Retina (tissue), 1 donor: ENCODE results near the gene RNF152.
"Not testable (repeated sequence)": the region's sequence is repeated elsewhere in the genome, so short reads cannot be mapped to it uniquely, and the experiment has no call there.

Experiments used
- DNase-seq: peaks from one replicate; pipeline ENCODE4 v3.0.0-alpha.2; 2016

The RNF152 gene

DNA sequence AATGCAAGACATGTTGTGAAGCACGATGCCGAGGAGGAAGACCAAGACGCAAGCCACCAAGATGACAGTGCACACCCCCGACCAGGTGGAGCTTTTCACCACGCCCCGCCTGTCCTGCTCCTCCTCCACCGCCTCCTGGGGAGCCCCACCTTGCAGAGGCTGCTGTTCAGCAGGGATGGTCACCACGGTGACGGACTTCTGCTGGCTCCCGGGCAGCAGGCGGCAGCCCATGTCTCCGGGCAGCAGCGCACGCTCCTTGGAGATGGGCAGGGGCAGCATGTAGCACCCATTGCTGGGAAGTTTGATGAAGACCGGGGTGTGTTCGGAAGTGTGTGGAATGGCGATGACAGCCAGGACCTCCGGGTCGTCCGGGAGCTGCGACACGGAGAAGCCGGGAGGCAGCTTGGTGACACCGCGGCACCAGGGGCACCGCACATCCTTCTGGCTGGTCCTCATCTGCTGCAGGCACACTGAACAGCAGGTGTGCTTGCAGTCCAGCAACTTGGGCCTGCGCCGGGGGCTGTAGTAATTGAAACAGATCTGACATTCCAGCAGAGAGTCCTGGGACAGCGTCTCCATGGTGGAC, 76.8 kb downstream of the RNF152 start:
- DNase-seq: no peak

DNA sequence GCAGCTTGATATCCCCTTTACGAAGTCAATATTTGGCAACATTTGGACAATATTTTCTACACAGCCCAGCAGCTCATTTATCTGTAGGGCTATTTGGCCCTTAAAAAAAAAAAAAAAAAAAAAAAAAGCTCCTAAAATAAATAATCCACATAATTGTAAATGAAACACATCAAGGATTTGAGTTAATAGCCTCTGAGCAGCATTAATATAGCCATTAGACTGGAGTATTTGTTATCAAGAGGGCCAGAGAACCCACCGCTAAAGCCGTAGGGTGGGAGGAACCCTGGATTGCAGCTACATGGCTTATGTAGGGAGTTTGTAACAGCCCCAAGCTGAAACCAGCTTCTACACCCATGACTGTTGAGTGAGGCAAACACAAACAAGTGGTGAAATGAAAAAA, 84.5 kb downstream of the RNF152 start:
- no peak for DNase-seq

DNA sequence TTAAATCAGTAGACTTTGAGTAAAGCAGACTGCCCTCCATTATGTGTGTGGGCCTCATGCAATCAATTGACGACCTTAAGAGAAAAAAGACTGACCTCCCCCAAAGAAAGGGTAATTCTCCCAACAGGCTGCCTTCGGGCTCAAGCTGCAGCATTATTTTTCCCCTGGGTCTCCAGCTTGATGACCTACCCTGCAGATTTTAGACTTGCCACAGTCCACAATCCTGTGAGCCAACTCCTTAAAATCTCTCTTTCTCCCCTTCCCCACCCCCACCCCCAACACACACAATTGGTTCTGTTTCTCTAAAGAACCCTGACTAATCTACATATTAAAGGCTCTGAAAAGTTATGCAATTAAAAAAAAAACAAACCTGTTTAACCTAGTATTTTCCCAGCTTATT, 89.4 kb downstream of the RNF152 start:
- no peak for DNase-seq

DNA sequence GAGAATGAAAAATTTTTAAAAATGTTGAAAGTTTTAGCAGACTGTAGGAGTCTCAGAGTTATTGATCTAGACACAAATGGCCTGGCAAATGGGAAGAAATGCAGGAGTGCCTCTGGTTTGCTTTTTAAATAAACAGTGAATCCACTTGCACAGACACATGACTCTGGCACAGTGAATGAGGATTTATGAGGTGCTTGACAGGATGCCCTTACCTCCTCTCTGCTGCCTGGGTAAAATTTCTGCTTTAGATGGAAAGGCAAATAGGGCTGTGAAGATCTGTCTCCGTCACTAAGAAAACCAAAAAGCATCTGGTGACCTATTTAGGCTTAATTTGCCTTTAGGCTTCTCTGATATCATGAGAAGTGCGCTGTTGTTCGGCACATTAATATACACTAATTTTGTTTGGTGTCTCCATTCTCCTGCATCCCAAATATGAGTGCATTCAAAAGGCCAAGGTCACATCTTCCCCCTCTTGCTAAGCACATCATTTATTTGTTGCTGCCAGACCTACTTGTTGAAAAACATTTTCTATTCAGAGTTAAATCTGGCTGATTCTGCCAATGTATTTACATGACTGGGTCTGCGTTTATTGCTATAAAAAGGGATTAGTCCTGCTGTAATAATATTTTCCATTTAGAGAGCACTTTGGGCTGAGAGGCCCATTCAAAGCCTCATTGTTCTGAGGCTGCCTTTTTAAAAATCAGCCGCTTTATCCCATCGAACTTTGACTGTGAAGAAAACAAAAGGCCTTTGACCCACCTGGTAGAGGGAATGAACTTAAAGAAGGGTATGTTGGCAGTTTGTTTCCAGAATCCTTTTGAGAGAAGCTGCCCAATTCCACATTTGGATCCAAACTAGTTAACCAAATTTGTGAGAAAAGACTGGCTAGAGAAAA, 94.9 kb downstream of the RNF152 start:
- DNase-seq: no peak

DNA sequence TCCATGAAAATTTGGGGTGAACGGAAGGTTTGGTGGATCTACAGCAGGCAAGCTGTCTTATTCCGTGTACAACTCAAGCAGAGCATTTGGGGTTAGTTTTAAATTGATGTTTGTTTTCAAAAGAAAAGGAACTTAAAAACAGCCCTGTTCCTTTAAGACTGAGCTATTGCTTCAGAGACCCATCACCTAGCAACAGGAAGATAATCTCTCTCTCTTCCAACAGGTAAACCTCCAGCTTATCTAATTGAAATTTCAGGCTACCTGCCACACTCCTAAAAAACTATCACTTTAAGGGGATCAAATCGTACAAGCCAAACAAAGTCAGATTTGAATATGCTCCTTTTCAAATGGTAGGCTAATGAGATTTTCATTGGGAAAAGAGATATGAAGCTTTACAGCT, 101.8 kb downstream of the RNF152 start:
- no peak for DNase-seq

DNA sequence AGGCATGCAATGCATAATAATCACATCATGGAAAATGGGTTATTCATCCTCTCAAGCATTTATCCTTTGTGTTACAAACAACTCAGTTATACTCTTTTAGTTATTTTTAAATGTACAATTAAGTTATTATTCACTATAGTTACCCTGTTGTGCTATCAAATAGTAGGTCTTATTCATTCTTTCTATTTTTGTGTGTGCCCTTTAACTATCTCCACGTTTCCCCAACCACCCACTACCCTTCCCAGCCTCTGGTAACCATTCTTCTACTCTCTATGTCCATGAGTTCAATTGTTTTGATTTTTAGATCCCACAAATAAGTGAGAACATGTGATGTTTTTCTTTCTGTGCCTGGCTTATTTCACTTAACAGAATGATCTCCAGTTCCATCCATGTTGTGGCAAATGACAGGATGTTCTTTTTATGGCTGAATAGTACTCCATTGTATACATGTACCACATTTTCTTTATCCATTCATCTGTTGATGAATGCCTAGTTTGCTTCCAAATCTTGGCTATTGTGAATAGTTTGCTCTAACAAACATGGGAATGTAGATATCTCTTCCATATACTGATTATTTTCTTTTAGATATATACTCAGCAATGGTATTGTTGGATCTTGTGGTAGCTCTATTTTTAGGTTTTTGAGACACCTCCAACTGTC, 105.7 kb downstream of the RNF152 start:
- not testable (repeated sequence) for DNase-seq

DNA sequence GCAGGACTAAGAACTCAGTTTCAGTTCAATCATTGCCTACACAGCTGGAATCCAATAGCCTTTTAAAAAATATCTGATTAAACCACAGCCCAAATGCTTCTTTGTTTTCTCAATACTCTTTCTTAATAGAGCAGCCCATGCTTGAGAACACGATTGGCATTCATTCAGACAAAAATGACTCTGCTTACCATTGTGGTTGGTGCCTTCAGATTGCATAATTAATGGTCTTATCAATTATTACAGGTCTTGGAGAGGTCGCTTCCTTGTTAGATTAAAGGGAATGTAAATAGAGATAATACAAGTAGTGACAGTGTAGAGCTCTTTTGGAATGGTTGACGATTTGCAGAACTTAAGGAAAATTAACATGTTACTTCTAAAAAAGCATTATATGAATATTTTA, 107.2 kb downstream of the RNF152 start:
- no peak for DNase-seq

DNA sequence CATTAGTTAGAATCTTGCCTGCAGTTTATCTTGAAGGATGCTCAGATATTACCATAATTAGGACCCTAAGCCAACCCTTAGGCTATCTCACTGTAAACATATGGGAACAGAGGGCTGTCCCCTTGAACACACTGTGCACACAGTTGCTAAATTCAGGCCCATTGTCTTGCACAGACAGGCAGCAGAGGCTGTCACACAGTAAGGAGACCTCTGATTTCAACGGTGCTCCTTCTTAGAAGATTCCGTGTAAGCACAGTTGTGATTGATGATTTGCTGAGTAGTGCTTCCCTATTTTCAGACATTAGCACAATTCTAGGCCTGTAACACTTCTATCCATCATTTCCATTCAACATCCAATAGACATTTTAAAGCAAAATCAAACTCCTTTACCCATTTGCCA, 108.0 kb downstream of the RNF152 start:
- no peak for DNase-seq

DNA sequence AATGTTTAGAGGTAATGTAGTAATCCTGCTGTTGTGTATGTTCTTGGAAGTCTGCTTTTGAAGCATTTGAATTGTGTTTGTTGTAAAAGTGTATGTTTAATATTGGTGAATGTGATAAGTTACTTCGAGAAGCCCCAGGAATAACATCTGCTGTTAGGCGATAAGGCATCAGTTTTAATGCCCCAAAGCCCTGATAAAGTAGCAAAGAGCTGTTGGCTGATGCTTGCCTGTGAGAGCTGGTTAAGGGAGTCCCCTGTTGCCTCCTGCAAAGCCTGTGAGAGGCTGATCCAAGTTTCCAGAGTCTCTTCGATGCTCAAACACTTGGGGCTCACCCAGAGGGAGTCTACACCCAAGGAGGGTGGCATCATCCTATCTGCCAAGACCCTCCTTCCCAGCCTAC, 110.3 kb downstream of the RNF152 start:
- no peak for DNase-seq

DNA sequence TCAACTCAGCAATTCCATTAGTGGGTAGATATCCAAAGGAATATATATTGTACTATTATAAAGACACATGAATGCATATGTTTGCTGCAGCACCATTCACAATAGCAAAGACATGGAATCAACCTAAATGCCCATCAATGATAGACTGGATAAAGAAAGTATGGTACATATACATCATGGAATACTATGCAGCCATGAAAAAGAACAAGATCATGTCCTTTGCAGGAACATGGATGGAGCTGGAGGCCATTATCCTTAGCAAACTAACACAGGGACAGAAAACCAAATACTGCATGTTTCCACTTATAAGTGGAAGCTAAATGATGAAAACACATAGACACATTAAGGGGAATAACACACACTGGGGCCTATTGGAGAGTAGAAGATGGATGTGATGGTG, 116.6 kb downstream of the RNF152 start:
- DNase-seq: not testable (repeated sequence)

DNA sequence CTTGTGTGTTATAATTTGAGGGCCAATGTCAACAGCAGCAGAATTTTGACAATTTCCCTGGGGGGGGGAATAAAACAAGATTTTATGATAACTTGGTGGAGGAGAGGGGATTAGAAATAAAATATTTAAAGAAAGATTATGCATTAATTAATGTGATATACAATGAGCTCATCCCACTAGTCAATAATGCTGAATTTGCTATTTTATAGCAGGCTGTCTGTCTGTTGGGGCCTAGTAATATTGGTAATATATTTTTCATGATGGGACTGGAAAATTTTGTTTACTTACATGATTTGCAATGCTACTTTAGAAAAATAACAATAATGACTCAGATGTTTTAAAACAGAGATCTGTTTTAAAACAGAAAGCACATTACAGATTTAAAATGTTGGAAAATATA, 118.0 kb downstream of the RNF152 start:
- no peak for DNase-seq

DNA sequence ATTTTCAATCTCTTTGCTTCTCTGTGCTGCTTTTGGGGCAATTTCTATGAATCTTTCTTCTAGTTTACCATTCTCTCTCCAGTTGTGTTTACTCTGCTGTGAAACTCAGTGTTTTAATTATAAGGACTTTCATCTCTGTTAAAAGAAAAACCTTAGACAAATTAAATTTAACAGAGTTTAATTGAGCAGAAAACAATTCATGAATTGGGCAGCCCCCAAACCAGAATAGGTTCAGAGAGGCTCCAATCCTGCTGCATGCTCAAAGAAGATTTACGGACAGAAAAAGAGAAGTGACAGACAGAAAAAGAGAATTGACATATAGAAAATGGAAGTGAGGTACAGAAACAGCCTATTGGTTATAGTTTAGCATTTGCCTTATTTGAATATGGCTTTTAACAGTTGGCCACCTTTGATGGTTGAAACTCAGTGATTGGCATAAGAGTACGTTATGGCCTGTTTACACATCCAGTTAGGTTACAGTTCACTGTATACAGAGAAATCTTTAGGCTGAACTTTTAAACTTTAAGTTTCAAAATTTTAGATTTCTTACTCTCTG, 120.4 kb downstream of the RNF152 start:
- no peak for DNase-seq

DNA sequence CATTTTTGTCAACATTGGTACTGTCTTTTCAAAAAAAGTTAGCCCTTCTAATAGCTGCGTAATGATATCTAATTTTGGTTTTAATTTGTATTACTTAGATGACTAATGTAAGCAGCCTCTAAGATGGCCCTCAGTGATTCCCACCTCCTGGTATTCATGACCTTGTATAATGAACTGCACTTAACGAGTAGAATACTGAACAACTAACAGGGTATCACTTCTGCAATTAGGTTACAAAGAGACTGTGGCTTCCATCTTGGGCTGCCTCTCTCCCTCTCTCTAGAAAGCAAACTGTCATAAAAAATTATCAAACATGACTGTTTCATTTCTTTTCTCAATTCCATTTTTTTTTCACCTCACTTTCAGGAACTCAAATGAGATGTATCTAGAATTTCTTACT, 120.9 kb downstream of the RNF152 start:
- DNase-seq: no peak

DNA sequence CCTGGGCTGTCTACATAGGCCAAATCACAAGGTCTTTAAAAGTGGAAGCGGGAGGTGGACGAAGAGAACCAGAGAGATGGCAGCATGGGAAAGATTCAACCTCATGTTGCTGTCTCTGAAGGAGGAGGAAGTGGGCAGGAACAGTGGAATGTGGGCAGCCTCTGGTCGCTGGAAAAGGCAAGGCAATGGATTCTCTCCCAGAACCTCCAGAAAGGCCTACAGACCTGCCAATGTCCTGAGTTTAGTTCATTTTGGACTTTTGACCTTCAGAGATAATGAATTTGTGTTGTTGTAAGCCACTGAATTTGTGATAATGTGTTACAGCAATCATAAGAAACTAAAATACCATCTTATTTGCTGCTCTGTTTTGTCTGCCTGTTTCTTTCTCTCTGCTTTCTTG, 122.5 kb downstream of the RNF152 start:
- DNase-seq: no peak

DNA sequence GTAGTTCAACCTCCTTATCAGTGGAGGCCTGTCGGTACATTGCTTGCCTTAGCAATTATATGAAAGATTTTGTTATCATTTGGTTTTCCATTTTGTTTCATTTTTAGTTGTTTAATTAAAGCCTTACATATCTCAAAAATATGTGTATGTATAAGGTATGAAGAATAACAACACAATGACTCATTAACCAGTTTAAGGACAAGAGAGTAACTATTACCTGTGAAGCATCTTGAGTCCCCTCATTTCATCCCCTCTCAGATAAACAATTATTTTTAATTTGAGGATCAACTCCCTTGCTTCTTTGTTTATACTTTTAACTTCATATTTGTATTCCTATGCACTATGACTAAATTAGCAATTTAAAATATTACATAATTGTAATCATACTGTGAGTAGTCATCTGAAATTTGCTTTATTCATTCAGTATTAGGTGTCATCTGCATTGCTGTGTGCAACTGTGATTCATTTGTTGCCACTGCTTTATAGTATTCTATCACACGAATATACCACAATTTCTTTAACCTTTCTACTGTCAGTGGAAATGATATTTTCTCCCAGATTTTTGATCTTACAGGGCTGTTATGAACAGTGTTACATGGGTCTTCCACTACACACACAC, 126.4 kb downstream of the RNF152 start:
- DNase-seq: no peak

DNA sequence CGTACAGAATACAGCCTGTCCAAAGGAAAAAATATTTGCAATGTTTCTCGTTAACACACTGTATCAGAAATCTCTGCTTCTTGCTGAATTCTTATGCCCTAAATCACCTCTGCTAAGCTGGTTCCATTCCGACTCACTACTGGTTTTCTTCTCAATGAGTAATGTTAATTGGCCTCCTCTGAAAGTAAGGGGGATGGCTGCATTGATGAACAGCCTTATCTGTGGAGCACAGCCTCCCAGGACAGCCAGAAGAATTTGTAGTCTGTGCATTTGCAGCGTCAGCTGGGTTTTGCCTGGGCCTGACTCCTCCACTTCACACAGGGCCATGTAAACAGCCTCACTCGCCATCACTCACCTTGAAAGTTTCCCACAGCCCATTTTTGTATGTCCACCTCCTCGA, 127.7 kb downstream of the RNF152 start:
- DNase-seq: no peak

DNA sequence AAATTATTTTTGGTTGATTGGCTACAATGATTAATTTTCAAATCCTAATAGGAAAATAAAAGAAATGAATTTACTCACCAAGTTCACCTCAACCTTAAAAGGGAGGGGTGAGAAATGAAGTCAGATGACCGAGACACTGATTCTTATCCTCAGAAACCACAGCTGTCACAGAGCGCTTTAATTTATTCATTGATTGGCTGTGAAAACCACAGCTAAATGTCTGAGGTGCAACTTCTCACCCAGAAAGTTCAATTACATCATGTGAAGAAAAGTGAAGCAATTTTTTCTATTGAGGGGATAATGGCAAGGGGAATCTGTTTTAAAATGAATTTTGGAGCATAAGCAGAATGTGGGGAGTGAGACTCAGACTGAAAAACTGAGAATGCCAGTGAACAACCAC, 128.4 kb downstream of the RNF152 start:
- no peak for DNase-seq

DNA sequence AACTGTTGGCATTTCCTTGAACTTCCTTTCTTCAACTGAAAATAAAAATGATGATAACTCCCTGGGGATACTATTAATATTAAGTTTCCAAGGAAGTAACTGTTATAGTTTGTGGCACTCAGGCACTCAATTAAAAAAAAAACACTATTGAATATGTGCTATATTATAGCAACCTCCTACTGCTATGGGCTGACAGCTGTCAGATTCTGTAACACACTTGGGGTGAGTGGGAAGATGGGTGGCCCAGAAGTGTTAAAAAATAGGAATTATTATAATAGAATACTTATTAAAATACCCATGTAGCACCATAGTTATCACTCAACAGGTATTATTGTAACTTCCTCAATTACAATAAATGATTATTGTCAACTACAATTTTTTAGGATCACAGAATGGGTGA, 130.9 kb downstream of the RNF152 start:
- DNase-seq: no peak
